ENCODE measurements around the gene WHRN. TPM values are rescaled to one million over a fixed set of nuclear protein-coding genes. Genes with fewer than 3 reads are reported as not detected.

WHRN gene
- polyA plus RNA-seq, 1 donor from 2014 or later: 2.5 TPM

DNA sequence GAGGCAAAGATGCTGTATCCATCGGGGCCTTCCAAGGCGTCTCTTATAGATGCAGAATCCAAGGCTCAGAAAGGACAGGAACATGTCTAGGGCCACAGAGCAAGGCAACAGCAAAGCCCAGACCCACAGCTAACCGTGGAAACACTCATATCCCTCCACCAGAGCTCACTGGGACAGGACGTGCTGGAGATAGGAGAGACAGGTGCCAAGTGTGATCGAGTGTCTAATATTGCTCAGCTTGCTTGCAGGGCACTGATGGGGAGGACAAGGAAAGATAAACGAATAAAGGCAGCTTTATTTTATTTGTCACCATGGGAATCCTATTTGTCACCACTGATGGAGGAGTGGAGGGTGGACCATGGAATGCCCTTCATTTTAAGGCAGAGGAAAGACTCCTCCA lies 73.5 kb downstream of the WHRN start:
- TF ChIP-seq EP300 (conservative IDR thresholded peaks at IDR 0.05; ENCODE audit: poor library complexity, severe bottlenecking) (no peak), MXI1 (conservative IDR thresholded peaks at IDR 0.05; ENCODE audit: poor library complexity, severe bottlenecking) (no peak), EZH2 (IDR thresholded peaks at IDR 0.05; ENCODE audit: borderline replicate concordance, insufficient read depth, low read length, poor library complexity, severe bottlenecking) (no peak), RAD21 (conservative IDR thresholded peaks at IDR 0.05) (no peak), TAF1 (IDR thresholded peaks at IDR 0.05; ENCODE audit: low read depth) (no peak), POLR2AphosphoS5 (IDR thresholded peaks at IDR 0.05) (no peak), SMC3 (conservative IDR thresholded peaks at IDR 0.05; ENCODE audit: poor library complexity) (no peak)
- TF ChIP-seq, protein P1, sequence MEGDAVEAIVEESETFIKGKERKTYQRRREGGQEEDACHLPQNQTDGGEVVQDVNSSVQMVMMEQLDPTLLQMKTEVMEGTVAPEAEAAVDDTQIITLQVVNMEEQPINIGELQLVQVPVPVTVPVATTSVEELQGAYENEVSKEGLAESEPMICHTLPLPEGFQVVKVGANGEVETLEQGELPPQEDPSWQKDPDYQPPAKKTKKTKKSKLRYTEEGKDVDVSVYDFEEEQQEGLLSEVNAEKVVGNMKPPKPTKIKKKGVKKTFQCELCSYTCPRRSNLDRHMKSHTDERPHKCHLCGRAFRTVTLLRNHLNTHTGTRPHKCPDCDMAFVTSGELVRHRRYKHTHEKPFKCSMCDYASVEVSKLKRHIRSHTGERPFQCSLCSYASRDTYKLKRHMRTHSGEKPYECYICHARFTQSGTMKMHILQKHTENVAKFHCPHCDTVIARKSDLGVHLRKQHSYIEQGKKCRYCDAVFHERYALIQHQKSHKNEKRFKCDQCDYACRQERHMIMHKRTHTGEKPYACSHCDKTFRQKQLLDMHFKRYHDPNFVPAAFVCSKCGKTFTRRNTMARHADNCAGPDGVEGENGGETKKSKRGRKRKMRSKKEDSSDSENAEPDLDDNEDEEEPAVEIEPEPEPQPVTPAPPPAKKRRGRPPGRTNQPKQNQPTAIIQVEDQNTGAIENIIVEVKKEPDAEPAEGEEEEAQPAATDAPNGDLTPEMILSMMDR (IDR thresholded peaks at IDR 0.05; ENCODE audit: poor library complexity, severe bottlenecking): no peak
- TF ChIP-seq, protein P2, sequence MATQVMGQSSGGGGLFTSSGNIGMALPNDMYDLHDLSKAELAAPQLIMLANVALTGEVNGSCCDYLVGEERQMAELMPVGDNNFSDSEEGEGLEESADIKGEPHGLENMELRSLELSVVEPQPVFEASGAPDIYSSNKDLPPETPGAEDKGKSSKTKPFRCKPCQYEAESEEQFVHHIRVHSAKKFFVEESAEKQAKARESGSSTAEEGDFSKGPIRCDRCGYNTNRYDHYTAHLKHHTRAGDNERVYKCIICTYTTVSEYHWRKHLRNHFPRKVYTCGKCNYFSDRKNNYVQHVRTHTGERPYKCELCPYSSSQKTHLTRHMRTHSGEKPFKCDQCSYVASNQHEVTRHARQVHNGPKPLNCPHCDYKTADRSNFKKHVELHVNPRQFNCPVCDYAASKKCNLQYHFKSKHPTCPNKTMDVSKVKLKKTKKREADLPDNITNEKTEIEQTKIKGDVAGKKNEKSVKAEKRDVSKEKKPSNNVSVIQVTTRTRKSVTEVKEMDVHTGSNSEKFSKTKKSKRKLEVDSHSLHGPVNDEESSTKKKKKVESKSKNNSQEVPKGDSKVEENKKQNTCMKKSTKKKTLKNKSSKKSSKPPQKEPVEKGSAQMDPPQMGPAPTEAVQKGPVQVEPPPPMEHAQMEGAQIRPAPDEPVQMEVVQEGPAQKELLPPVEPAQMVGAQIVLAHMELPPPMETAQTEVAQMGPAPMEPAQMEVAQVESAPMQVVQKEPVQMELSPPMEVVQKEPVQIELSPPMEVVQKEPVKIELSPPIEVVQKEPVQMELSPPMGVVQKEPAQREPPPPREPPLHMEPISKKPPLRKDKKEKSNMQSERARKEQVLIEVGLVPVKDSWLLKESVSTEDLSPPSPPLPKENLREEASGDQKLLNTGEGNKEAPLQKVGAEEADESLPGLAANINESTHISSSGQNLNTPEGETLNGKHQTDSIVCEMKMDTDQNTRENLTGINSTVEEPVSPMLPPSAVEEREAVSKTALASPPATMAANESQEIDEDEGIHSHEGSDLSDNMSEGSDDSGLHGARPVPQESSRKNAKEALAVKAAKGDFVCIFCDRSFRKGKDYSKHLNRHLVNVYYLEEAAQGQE (IDR thresholded peaks at IDR 0.05; ENCODE audit: borderline replicate concordance): no peak
- H3K4me3 ChIP-seq (ENCODE audit: low read length): no peak overlapping the region
- H3K9me2 ChIP-seq (ENCODE audit: insufficient read depth, low read length): no peaks in the 10 kb centered on the region
- H3K9me3 ChIP-seq (ENCODE audit: low read length): no peaks in the 10 kb centered on the region
- H3K4me2 ChIP-seq (ENCODE audit: low read length): no peak overlapping the region
- no peaks in the 10 kb centered on the region for H3K79me2 ChIP-seq (replicated peaks; ENCODE audit: insufficient read depth, low read length)
- no peak overlapping the region for H2AFZ ChIP-seq (ENCODE audit: low read depth, low read length)
- H4K20me1 ChIP-seq (ENCODE audit: insufficient read depth): no peaks in the 10 kb centered on the region
- no peak overlapping the region for H3K9ac ChIP-seq (ENCODE audit: low read length)
- H3K27ac ChIP-seq (ENCODE audit: low read length): no peak overlapping the region
- no peaks in the 10 kb centered on the region for H3F3A ChIP-seq (ENCODE audit: insufficient read depth, low read length, poor library complexity, severe bottlenecking)
- H3K27me3 ChIP-seq (ENCODE audit: insufficient read depth, low read depth, low read length): no peaks in the 10 kb centered on the region
- no peaks in the 10 kb centered on the region for H3K36me3 ChIP-seq (ENCODE audit: insufficient read depth, low read length)

DNA sequence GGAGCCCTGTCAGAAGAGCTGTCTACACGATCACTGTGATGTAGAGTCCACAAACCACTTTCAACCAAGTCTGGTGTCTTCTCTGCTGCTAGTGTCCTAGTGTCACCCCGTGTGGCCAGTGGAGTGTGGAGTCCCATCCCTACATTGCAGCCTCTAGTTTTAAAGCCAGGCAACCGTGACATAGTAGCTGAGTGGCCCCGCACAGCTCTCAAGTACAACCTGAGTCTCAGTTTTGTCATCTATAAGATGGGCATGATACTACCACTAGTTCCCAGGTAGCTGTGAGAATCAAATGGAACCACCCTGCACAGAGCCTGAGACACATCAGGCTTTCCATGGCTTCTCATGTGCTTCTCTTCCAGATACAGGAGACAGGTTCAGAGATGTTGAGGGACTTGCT lies 74.3 kb downstream of the WHRN start:
- Histone ChIP-seq H3K27me3 (ENCODE audit: insufficient read depth, low read depth, low read length) (no peaks in the 10 kb centered on the region), H2AFZ (ENCODE audit: low read depth, low read length) (no peak overlapping the region), H3K4me3 (ENCODE audit: low read length) (no peak overlapping the region), H3K79me2 (replicated peaks; ENCODE audit: insufficient read depth, low read length) (no peaks in the 10 kb centered on the region), H3F3A (ENCODE audit: insufficient read depth, low read length, poor library complexity, severe bottlenecking) (no peaks in the 10 kb centered on the region), H3K36me3 (ENCODE audit: insufficient read depth, low read length) (no peaks in the 10 kb centered on the region), H3K4me2 (ENCODE audit: low read length) (no peak overlapping the region), H4K20me1 (ENCODE audit: insufficient read depth) (no peaks in the 10 kb centered on the region), H3K9ac (ENCODE audit: low read length) (no peak overlapping the region), H3K27ac (ENCODE audit: low read length) (no peak overlapping the region), H3K9me2 (ENCODE audit: insufficient read depth, low read length) (no peaks in the 10 kb centered on the region), H3K9me3 (ENCODE audit: low read length) (no peaks in the 10 kb centered on the region)
- TF ChIP-seq TAF1 (IDR thresholded peaks at IDR 0.05; ENCODE audit: low read depth) (no peak), EP300 (conservative IDR thresholded peaks at IDR 0.05; ENCODE audit: poor library complexity, severe bottlenecking) (no peak), EZH2 (IDR thresholded peaks at IDR 0.05; ENCODE audit: borderline replicate concordance, insufficient read depth, low read length, poor library complexity, severe bottlenecking) (no peak), POLR2AphosphoS5 (IDR thresholded peaks at IDR 0.05) (no peak), RAD21 (conservative IDR thresholded peaks at IDR 0.05) (no peak), MXI1 (conservative IDR thresholded peaks at IDR 0.05; ENCODE audit: poor library complexity, severe bottlenecking) (no peak), SMC3 (conservative IDR thresholded peaks at IDR 0.05; ENCODE audit: poor library complexity) (no peak)
- TF ChIP-seq, protein P1 (IDR thresholded peaks at IDR 0.05; ENCODE audit: poor library complexity, severe bottlenecking): no peak
- TF ChIP-seq, protein P2 (IDR thresholded peaks at IDR 0.05; ENCODE audit: borderline replicate concordance): no peak

Data from neural cell (in vitro differentiated cells).